GM19193 (cell line): ENCODE measurements around the gene CTNNA1.
A peak's percentile ranks its signal among the peaks of the same experiment; 100 is the strongest.

ENCODE experiments used
- POLR2A ChIP-seq: IDR thresholded peaks from 4 replicates; pipeline ENCODE4 v1.6.1; 2011; ENCODE audit not compliant: insufficient read depth, insufficient read length; ENCODE audit errors: extremely low read depth

Gene CTNNA1, protein sequence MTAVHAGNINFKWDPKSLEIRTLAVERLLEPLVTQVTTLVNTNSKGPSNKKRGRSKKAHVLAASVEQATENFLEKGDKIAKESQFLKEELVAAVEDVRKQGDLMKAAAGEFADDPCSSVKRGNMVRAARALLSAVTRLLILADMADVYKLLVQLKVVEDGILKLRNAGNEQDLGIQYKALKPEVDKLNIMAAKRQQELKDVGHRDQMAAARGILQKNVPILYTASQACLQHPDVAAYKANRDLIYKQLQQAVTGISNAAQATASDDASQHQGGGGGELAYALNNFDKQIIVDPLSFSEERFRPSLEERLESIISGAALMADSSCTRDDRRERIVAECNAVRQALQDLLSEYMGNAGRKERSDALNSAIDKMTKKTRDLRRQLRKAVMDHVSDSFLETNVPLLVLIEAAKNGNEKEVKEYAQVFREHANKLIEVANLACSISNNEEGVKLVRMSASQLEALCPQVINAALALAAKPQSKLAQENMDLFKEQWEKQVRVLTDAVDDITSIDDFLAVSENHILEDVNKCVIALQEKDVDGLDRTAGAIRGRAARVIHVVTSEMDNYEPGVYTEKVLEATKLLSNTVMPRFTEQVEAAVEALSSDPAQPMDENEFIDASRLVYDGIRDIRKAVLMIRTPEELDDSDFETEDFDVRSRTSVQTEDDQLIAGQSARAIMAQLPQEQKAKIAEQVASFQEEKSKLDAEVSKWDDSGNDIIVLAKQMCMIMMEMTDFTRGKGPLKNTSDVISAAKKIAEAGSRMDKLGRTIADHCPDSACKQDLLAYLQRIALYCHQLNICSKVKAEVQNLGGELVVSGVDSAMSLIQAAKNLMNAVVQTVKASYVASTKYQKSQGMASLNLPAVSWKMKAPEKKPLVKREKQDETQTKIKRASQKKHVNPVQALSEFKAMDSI

DNA sequence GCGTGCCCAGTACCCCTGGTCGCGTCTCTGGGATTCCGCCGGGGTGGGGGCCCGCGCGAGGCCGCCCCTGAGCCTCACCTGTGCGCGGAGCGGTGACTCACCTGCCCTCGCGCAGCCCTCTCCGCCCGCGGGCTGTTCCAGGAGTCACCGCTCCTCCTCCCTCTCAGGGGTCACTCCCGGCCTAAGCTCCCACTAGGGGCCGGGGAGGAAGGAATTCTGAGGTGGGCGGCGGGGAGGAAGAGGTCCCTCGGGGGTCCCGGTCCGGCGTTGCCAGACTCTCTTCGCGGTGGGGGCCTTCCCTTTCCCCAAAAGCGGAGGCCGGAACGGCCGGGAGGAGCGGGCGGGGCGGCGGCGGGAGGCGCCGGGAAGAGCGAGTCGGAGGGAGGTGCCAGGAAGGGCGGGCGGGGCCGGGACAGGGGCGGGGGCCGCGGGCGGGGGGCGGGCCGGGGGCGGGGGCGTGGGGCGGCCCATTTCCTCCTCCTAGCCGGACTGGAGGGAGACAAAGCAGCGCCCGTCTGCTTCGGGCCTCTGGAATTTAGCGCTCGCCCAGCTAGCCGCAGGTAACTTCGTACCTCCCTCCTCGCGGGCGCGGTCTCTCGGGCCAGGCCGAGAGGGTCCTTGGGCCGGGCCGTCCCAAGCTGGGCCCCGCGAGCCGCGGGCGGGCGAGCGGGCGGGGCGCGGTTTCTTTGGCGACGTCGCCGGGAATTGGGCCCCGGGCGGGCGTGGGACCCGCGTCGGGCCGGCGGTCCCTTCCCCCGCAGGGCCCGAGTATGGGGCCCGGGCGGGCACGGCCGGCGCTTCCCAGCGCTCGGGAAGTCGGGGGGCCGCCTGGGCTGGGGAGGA lies at the start of gene CTNNA1:
CTNNA1 (plus strand) TSS at position 475 of the 843 bp plus-strand sequence. CDS start 28,500 bp downstream, outside the sequence.
- peak; percentile 73 for TF ChIP-seq POLR2A

DNA sequence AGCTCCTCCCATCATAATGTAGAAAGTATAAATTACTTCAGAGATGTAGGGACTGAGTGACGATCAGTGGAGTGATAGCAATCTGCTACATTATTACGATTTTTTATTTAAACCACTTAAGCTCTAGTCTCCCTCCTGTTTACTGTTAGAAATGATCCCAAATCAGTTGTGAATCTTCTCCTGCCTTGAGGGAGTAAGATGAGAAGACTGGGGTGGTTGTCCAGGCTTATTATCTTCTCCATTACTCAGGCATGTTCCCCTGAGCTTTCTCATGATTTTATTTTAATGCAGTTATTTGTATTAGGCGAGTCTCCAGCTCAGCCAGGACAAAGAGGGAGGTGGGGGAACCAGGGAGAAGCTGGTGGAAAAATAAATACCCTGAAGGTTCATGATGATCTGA lies 48.2 kb upstream of the CTNNA1 start:
- TF ChIP-seq POLR2A = no peak

DNA sequence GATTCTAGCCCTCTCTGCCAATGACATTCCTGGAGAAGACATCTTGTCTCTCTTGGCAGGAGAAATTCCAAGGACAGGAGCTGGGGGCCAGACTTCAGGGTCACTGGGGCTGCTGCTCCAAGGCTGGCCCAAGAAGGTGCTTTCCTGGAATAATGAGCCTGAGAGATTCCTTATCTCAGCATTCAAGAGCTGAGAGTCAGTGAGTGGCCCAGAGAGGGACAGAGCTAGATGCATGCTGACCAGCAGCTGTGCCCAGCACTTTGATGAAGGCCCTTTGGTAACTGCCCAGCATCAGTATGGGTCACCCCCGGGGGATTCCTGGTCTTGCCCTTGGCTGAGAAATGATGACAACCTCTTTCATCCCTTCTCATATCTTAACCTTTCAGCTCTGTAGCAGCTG lies 47.7 kb upstream of the CTNNA1 start:
- TF ChIP-seq POLR2A = no peak

DNA sequence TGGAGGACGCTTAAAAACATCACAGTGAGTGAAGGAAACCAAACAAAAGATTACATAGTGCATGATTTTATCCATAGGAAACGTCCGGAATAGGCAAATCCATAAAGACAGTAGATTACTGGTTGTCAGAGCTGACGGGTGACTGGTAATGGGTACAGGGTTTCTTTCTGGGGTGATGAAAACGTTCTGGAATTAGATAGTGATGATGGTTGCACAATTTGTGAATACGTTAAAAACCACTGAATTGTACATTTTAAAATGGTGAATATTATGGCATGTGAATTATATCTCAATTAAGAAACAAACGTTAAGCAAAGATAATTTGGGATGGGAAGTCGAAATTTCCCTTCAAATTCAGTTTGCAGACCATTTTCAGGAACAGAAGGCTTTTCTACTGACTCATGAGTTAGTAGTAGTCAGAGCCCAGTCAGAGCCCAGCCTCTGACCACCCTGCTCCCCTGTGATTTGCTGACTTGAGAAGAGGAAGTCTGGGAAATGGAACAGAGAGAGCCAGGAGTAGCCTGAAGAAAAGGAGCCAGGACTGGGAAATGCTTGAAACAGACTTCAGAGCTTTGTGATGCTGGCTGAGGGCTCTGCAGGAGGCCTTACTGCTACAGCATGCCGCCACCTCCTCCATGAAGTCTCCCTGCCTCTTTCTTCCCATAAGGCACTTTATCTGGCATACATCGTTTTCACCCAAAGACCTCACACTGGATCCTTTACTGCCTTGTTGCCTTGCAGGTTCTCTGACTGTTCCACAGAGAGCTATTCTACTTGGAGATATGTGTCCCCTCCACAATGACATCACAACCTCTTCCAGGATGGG lies 46.4 kb upstream of the CTNNA1 start:
- no peak for TF ChIP-seq POLR2A

DNA sequence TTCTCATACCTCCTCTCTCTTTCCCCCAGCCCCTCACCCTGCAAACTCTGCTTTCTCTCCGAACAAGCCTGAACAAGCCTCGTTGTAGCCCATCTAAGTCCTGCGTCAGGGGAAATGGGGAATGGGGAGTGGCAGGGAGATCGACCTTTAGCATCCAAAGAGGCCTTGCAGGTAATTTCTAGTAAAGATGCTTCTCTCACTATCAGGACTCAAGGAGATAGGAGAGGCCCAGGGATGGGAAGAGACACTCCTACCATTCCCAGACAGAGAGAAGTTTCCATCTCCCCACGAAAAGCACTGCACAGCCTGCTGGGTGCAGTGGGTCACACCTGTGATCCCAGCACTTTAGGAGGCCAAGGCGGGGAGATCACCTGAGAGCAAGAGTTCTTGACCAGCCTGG lies 44.4 kb upstream of the CTNNA1 start:
- no peak for TF ChIP-seq POLR2A

DNA sequence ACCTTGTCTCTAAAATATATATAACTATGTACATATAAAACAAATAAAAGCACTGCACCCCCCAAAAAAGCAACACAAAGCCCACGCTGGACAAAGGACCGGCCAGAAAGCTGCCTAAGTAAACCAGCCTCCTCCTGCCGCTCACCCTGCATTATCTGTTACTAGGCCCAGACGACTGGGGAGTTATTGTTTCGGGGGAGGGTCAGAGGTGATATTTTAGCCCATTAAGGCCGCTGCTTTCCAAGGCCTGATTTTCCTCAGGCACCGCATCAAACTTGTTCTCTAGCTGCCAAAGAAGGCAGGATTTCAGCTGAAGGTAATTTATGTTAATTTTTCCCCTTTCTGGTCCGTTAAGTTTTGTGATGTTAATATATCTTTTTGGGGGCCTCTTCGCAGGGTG lies 44.0 kb upstream of the CTNNA1 start:
- TF ChIP-seq POLR2A = no peak

DNA sequence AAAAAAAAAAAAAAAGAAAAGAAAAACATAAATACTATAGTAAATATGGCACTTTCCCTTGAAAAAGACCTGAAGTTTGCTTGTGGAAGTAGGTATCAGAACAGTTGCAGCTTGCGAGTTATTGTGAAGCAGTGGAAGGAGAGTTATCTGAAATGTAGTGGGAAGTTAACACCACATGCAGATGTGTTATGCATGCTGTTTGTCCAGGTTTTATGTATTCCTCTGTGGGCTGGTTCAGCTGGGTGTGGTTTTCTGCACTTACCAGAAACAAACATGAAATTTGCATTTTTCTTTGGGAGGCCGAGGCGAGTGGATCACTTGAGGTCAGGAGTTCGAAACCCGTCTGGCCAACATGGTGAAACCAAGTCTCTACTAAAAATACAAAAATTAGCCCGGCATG lies 42.1 kb upstream of the CTNNA1 start:
- no peak for TF ChIP-seq POLR2A

DNA sequence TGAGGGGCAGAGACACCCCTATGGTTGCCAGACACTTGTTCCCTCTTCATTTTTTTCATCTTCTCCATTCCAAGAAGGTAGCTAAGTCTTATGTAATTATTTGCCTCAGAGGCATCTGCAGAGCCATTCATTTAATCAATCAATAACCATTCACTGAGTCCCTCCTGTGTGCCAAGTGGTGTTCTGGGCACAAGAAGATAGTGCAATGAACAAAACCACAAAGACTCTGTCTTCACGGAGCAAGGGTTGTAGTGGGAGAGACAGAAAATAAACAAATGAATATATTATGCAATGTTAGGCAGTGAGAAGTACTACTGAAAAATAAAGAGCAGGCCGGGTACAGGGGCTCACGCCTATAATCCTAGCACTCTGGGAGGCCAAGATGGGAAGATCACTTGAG lies 41.4 kb upstream of the CTNNA1 start:
- no peak for TF ChIP-seq POLR2A

DNA sequence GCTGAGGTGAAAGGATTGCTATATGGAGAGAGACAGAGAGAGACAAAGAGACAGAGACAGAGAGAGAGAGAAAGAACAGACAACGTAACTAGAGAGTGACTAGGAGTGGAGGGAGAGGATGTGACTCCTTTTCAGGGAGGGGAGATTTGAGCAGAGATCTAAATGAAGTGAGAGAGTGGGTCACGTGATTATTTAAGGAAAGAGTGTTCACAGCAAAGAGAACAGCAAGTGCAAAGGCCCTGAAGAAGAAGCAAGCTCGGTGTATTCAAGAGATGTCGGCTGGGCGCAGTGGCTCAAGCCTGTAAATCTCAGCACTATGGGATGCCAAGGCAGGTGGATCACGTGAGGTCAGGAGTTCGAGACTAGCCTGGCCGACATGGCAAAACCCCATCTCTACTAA lies 40.9 kb upstream of the CTNNA1 start:
- no peak for TF ChIP-seq POLR2A

DNA sequence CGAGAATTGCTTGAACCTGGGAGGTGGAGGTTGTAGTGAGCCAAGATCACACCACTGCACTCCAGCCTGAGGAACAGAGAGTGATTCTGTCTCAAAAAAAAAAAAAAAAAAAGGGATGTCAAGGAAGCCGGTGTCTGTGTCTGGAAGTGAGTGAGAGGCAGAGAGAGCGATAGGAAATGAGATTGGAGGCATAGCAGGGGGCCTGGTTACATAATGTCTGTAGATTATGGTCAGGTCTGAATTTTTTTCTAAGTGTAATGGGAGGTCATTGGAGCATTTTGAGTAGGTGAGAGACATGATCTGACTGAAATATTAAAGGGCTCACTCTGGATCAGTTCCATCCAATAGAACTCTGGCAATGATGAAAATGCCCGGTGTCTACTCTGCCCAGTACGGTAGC lies 40.4 kb upstream of the CTNNA1 start:
- TF ChIP-seq POLR2A = no peak

DNA sequence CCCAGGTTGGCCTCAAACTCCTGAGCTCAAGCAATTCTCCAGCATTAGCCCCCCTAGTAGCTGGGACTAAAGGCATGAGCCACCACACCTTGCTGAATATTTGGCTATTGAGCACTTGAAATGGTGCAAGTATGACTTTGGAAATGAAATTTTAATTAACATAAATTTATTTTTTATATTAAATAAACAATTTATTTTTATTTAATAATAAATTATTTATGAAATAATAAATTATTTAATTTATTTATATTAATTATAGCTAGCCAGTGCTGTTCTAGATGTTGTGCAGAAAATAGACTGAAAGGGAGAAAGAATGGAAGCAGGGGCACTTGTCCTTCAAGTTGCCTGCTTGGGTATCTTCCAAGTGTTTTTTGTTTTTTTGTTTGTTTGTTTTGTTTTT lies 40.0 kb upstream of the CTNNA1 start:
- TF ChIP-seq POLR2A = no peak

DNA sequence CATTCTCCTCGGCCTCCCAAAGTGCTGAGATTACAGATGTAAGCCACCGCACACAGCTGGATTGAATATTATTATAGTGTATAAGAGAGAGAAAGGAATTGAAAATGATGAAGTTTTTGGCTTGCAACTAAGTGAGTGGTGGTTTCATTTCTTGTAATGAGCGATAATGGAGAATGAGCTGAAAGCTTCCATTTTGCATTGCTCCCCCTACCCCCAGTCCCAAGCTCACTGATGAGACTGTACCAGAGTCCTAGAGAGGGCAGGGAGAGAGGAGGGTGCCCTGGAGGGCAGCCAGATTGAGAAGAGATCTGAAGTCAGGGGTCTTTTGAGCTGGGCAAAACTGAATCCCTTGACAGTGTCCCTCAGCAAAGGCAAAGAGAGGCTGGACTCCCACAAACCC lies 38.5 kb upstream of the CTNNA1 start:
- TF ChIP-seq POLR2A = no peak

DNA sequence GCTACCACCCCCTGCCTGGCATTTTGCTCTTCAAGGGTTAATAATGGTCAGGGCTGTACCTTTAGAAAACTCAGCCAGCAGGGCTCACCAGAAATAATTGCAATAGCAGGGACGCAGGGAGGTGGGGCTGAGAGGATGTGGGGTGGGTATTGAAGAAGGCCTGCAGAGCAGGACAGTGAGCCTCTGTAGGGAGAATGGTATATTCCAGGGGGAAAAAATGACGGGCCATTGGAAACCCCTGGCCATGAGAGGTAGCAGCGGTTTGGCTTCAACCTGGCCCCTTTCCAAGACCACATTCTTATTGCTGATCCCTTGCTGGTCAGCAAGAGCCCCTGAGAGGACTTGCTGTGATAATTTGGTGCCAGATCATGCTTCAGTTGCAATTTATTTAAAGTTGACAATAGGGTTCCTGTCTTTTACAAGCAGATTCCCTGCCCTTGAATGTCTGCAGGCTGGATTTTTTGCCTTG lies 36.7 kb upstream of the CTNNA1 start:
- no peak for TF ChIP-seq POLR2A

DNA sequence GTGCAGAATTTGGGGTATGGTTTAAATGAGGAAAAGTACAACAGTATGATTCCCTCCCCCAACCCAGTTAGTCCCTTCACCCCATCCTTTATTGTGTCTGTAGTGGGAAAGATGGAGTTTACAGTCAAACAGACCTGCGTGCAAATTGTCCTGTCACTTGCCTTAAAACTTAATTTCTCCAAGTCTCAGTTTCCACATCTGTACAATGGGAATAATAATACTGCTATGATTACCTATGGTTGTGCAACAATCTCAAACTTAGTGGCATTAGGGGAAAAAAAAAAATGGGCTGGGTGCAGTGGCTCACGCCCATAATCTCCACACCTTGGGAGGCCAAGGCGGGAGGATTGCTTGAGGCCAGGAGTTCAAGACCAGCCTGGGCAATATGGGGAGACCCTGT lies 35.8 kb upstream of the CTNNA1 start:
- TF ChIP-seq POLR2A = no peak

DNA sequence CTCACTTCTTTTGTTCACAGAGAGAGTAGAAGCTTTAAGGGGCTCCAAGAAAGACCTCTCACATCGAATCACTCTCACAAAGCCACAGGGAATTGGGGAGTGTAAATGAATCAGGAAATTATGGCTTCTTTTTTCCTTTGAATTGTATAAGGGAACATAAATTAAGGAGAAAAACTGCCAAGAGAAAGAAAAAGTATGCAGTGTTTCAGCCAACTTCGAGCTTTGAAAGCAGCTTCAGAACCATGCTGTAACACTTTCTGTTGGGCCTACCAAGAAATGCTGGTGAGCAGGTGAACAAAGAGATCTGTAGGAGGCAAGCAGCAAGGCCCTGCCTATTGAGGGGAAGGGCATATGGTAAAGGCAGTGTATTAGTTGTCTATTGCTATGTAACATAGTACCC lies 33.4 kb upstream of the CTNNA1 start:
- no peak for TF ChIP-seq POLR2A

DNA sequence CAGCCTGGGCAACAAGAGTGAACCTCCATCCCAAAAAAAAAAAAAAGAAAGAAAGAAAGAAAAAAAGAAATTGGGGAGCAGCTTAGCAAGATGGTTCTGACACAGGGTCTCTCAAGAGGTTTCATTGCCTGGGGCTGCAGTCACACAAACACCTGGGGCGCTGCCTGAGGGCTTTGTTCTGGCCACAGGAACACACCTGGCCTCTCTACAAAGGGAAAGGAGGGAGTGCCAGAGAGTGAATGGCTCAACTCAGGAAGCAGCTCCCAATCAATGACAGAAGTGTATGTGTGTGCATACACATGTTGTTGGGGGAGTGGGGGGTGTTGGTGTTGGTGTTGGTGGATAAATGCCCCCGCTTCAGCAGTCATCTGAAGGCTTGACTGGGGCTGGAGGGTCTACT lies 32.4 kb upstream of the CTNNA1 start:
- TF ChIP-seq POLR2A = no peak
